ENCODE data around the gene NFIX.

GRCh38 chr19:13045812-13046211 lies 50.5 kb downstream of the NFIX start:
- no peak for TF ChIP-seq CTCF (IDR thresholded peaks at IDR 0.05 in 4 of 5, conservative IDR thresholded peaks at IDR 0.05 in 1 of 5)
- no peak for TF ChIP-seq POLR2A (IDR thresholded peaks at IDR 0.05)

Data from gastrocnemius medialis (tissue), 4 donors.